Limb (tissue), 2 donors: ENCODE results near the gene SLC7A14.
A peak's percentile ranks its signal among the peaks of the same experiment; 100 is the strongest.

ENCODE experiments used
- DNase-seq, 2 donors: peaks; one replicate each; pipeline ENCODE4 v3.0.0-alpha.2; 2016; ENCODE audit errors: extremely low spot score in 2 of 2

Gene SLC7A14

GRCh38 chr3:170536712-170537111 is 49.2 kb downstream of the SLC7A14 start:
- no peak for DNase-seq

- DNase-seq, result no peak
These were observed 51.6 kb downstream of the SLC7A14 start for GRCh38 chr3:170534227-170534626.

GRCh38 chr3:170532573-170532972 is 53.3 kb downstream of the SLC7A14 start:
- DNase-seq, result no peak

- no peak for DNase-seq
These were observed 54.1 kb downstream of the SLC7A14 start for GRCh38 chr3:170531657-170532335.

- no peak for DNase-seq
These were observed 54.8 kb downstream of the SLC7A14 start for GRCh38 chr3:170531054-170531453.

GRCh38 chr3:170529912-170530311 is 56.0 kb downstream of the SLC7A14 start:
- no peak for DNase-seq

- DNase-seq, result no peak
These were observed 56.5 kb downstream of the SLC7A14 start for GRCh38 chr3:170529346-170529745.

- peak in 1 of 2 donors; percentile 12 for DNase-seq
These were observed 57.1 kb downstream of the SLC7A14 start for GRCh38 chr3:170528726-170529125.

GRCh38 chr3:170524073-170524472 is 61.8 kb downstream of the SLC7A14 start:
- DNase-seq, result peak; percentile 53 to 57

GRCh38 chr3:170523248-170523647 is 62.6 kb downstream of the SLC7A14 start:
- no peak for DNase-seq

GRCh38 chr3:170522201-170522600 is 63.7 kb downstream of the SLC7A14 start:
- no peak for DNase-seq

GRCh38 chr3:170520996-170521395 is 64.9 kb downstream of the SLC7A14 start:
- DNase-seq, result no peak

GRCh38 chr3:170517242-170517945 is 68.5 kb downstream of the SLC7A14 start:
- no peak for DNase-seq

GRCh38 chr3:170513642-170514041 is 72.2 kb downstream of the SLC7A14 start:
- DNase-seq, result no peak

- DNase-seq, result no peak
These were observed 74.5 kb downstream of the SLC7A14 start for GRCh38 chr3:170511371-170511770.

GRCh38 chr3:170508839-170509238 is 77.0 kb downstream of the SLC7A14 start:
- DNase-seq, result no peak

GRCh38 chr3:170508291-170508690 is 77.6 kb downstream of the SLC7A14 start:
- DNase-seq, result no peak

GRCh38 chr3:170507063-170507462 is 78.8 kb downstream of the SLC7A14 start:
- no peak for DNase-seq

- DNase-seq, result no peak
These were observed 79.3 kb downstream of the SLC7A14 start for GRCh38 chr3:170506556-170506955.

GRCh38 chr3:170502297-170502696 is 83.6 kb downstream of the SLC7A14 start:
- no peak for DNase-seq

GRCh38 chr3:170500995-170501394 is 84.9 kb downstream of the SLC7A14 start:
- DNase-seq, result no peak

- DNase-seq, result no peak
These were observed 85.4 kb downstream of the SLC7A14 start for GRCh38 chr3:170500462-170500861.

GRCh38 chr3:170499562-170500156 is 86.2 kb downstream of the SLC7A14 start:
- no peak for DNase-seq
